ENCODE results near the gene SLC26A1.

- no peak for TF ChIP-seq MAX (CRISPR knock-in tag; IDR thresholded peaks at IDR 0.05)
- TF ChIP-seq TEAD4 (CRISPR knock-in tag; IDR thresholded peaks at IDR 0.05), result no peak
- TF ChIP-seq TP53 (CRISPR knock-in tag; IDR thresholded peaks at IDR 0.05), result no peak
- TF ChIP-seq ATF3 (CRISPR knock-in tag; conservative IDR thresholded peaks at IDR 0.05), result no peak
- no peak for TF ChIP-seq CREM (CRISPR knock-in tag; IDR thresholded peaks at IDR 0.05)
- TF ChIP-seq ATF6 (CRISPR knock-in tag; IDR thresholded peaks at IDR 0.05), result no peak
- no peak for TF ChIP-seq CTCF (IDR thresholded peaks at IDR 0.05)
- TF ChIP-seq TEAD1 (CRISPR knock-in tag; IDR thresholded peaks at IDR 0.05), result no peak
- TF ChIP-seq USF2 (CRISPR knock-in tag; IDR thresholded peaks at IDR 0.05), result no peak
- no peak for TF ChIP-seq TCF7 (CRISPR knock-in tag; IDR thresholded peaks at IDR 0.05; ENCODE audit: low read depth)
Measured at GRCh38 chr4:992297-993110, 700 bp downstream of the SLC26A1 start.
